Right lobe of liver (tissue), 6 donors: ENCODE measurements around the gene INPP5A. TPM values are rescaled to one million over a fixed set of nuclear protein-coding genes. Genes with fewer than 3 reads are reported as not detected.

Experiments used
- ATAC-seq, 4 donors: fragments of 200-7000 bp; cut with Tn5 transposase; one replicate each; pipeline ENCODE4 v1.9.1; 2020; ENCODE audit warnings: mild to moderate bottlenecking in 4 of 4, moderate library complexity in 4 of 4
- DNase-seq, 3 donors: peaks; one replicate each; pipeline ENCODE4 v3.0.0-alpha.2; 2020
- H3K27ac ChIP-seq, 3 donors: fragments of 200-600 bp; one replicate each; pipeline ENCODE4 v1.8.0; 2022
- H3K27me3 ChIP-seq, 2 donors: fragments of 200-600 bp; one replicate each; pipeline ENCODE4 v1.8.0; 2022
- H3K36me3 ChIP-seq, 4 donors: fragments of 200-600 bp; sonication (generic) in 1 of 4; one replicate each; pipeline versions ENCODE4 v1.5.1 to v1.8.0; 2017 to 2022; ENCODE audit warnings: control low read depth in 1 of 4
- H3K4me1 ChIP-seq, 4 donors: fragments of 200-600 bp; sonication (generic) in 1 of 4; one replicate each; pipeline versions ENCODE4 v1.5.1 to v1.8.0; 2017 to 2022; ENCODE audit warnings: control low read depth in 1 of 4
- H3K4me3 ChIP-seq, 3 donors: fragments of 200-600 bp; one replicate each; pipeline ENCODE4 v1.8.0; 2022
- H3K9me3 ChIP-seq, 4 donors: fragments of 200-600 bp; sonication (generic) in 1 of 4; one replicate each; pipeline versions ENCODE4 v1.5.1 to v1.8.0; 2017 to 2022; ENCODE audit warnings: control low read depth in 1 of 4
- POLR2A ChIP-seq: fragments of 450-650 bp; IDR thresholded peaks from one replicate; pipeline ENCODE4 v1.6.1; 2017; ENCODE audit warnings: antibody characterized with exemption, mild to moderate bottlenecking
- WGBS: methylation state at CpG from one replicate; pipeline ENCODE4 v1.1.6; 2018; ENCODE audit warnings: low coverage, low lambda C conversion rate; ENCODE audit not compliant: insufficient coverage; ENCODE audit errors: missing lambda C conversion rate; 5-methylcytosine and 5-hydroxymethylcytosine counted together
- intact Hi-C, 2 donors: fragments of 100-400 bp; cut with DNase I; formaldehyde crosslinking; loops; one replicate each; pipeline versions ENCODE4 v1.11.2 to v1.14.1; 2022
- total RNA-seq, 6 experiments: library from RNA; depleted of rRNA in 2 of 6; stranded (reverse); fragments of >200 nt in 2 of 6; fragmentation: NEBNext Ultra II Directional in 3 of 6; extraction: Animal tissue kit (Norgen Biotek cat#: 25700) in 3 of 6; gene quantifications; one replicate each; pipeline versions ENCODE4 v1.1.0 to v1.2.4, GENCODE V29; 2016 to 2023
- TF ChIP-seq, protein P1 (sequence below), 4 donors: fragments of 200-600 bp in 3 of 4; fragments of 450-650 bp in 1 of 4; IDR thresholded peaks; one replicate each; pipeline versions ENCODE4 v1.5.1 to v1.8.0; 2016 to 2022; ENCODE audit warnings: antibody characterized with exemption in 4 of 4, mild to moderate bottlenecking in 2 of 4
- donor health status: DM: no; HTN: yes; CAD: no.
- donor health status: DM: no; HTN: no; CAD: no.
- donor health status: DM: no; HTN: no; CAD: no.
- donor health status: DM: no; HTN: yes; CAD: no.
- donor health status: DM: no; HTN: yes; CAD: no.

The INPP5A gene
- total RNA-seq, 6 experiments from 2014 or later: 12.5 to 24.6 (median 16.9) TPM

- intact Hi-C loops: no loop called here
- WGBS: no CpG with 5 or more reads among the region's 11 CpGs
Observed at GRCh38 chr10:132799865-132800264, 262.3 kb downstream of the INPP5A start.

DNA sequence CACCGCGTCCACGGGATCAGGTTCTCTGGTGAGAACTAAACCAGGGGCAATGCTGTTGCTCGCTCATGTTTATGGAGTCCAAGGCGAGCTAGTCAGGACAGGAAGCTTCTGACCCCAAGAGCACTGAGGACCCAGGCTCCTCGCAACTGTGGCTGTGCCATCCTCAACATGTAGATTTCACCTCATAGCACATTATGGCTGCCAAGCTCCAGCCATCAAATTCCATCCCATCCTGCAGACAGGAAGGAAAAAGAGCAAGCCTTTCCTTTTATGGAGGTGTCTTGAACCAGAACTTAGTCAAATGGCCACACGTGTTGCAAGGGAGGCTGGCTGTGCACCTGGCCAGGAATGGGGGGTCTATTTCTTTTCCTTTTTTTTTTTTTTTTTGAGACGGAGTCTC lies 264.5 kb downstream of the INPP5A start:
- Histone ChIP-seq H3K27ac (no peak overlapping the region), H3K4me3 (no peak overlapping the region), H3K9me3 (no peaks in the 10 kb centered on the region), H3K27me3 (no peaks in the 10 kb centered on the region), H3K4me1 (no peaks in the 10 kb centered on the region), H3K36me3 (no peaks in the 10 kb centered on the region)
- no peak for TF ChIP-seq POLR2A
- TF ChIP-seq, protein P1, sequence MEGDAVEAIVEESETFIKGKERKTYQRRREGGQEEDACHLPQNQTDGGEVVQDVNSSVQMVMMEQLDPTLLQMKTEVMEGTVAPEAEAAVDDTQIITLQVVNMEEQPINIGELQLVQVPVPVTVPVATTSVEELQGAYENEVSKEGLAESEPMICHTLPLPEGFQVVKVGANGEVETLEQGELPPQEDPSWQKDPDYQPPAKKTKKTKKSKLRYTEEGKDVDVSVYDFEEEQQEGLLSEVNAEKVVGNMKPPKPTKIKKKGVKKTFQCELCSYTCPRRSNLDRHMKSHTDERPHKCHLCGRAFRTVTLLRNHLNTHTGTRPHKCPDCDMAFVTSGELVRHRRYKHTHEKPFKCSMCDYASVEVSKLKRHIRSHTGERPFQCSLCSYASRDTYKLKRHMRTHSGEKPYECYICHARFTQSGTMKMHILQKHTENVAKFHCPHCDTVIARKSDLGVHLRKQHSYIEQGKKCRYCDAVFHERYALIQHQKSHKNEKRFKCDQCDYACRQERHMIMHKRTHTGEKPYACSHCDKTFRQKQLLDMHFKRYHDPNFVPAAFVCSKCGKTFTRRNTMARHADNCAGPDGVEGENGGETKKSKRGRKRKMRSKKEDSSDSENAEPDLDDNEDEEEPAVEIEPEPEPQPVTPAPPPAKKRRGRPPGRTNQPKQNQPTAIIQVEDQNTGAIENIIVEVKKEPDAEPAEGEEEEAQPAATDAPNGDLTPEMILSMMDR (IDR thresholded peaks at IDR 0.05): no peak
- intact Hi-C loops: no loop called here
- 32% methylated on average over 3 of the region's 8 CpGs for WGBS
- DNase-seq: no peak
- no peak for ATAC-seq

More at GRCh38 chr10:132799865-132800264, 262.3 kb downstream of the INPP5A start:
- TF ChIP-seq POLR2A: no peak
- TF ChIP-seq, protein P1 (IDR thresholded peaks at IDR 0.05): no peak
- no peak for ATAC-seq
- Histone ChIP-seq H3K36me3 (no peaks in the 10 kb centered on the region), H3K4me1 (no peaks in the 10 kb centered on the region), H3K4me3 (no peak overlapping the region), H3K9me3 (no peaks in the 10 kb centered on the region), H3K27me3 (no peaks in the 10 kb centered on the region), H3K27ac (no peak overlapping the region)
- no peak for DNase-seq

DNA sequence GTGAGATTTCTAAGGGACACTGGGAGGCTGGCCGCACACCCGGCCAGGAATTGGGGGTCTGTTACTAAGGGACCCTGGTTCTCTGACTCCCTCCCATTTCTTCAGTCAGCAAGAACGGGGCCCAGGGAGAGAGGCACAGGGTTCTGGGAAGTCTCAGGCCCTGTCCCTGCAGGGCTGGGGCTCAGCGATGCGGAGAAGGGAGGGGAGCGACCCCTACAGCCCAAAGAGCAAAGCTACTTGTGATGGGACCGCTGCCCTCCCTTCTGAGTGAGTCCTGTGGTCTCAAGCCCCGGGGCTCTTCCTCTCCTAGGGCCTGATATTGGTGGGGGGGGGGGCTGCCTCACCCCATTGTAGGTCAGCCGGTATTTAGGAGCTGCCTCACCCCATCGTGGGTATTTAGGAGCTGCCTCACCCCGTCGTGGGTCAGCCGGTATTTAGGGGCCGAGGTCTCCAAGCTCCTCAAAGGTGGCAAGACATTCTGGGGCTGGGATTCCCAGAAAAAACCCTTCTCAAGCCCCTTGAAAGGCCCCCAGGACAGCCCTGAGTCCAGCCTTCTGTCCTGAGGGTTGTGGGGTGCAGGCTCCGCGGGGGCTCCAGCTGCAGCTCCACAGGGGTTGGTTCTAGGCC lies 265.2 kb downstream of the INPP5A start:
- Histone ChIP-seq H3K4me1 (no peaks in the 10 kb centered on the region), H3K4me3 (no peak overlapping the region), H3K36me3 (no peaks in the 10 kb centered on the region), H3K27ac (no peak overlapping the region), H3K9me3 (no peaks in the 10 kb centered on the region), H3K27me3 (no peaks in the 10 kb centered on the region)
- no peak for ATAC-seq
- 56% methylated on average over 5 of the region's 16 CpGs for WGBS
- DNase-seq: no peak
- intact Hi-C loops: no loop called here
- TF ChIP-seq POLR2A: no peak
- TF ChIP-seq, protein P1 (IDR thresholded peaks at IDR 0.05): no peak

DNA sequence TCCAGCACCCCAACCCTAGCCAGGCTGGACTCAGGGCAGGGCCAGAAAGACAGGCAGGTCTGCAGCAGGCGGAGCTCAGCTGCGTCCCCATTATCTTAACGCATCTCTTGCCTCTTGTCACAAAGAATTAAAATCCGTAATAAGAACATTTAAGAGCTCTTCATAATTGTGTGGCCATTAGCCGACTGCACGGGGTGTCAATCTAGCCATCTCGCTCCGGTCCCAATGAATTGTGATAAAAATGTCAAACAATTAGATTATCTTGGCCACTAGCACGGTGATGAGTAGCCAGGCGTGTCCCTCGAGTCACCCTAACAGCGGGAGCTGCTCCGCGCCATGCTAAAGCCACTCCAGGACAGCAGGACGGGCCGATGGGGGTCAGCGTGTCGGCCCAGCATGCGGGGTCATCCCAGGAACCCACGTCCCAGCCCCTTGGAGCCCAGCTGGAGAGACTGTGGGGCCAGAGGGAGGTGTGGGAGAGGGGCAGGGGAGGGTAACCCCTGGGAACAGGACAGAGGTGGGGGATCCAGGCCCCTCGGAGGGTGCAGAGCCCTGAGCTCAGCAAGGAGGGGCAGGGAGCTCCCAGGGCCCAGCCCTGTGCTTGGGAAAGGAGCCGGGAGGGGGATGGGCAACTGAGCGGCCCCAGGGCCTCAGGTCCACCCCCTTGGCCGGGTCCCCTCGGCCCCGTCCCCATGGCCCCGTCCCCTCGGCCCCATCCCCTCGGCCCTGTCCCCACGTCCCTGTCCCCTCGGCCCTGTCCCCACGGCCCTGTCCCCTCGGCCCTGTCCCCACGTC lies 266.0 kb downstream of the INPP5A start:
- no peaks in the 10 kb centered on the region for H3K36me3 ChIP-seq
- WGBS: 78% methylated on average over 14 of the region's 34 CpGs
- intact Hi-C loops: no loop called here
- no peak overlapping the region for H3K4me3 ChIP-seq
- peak in 1 of 4 donors; percentile 17 for ATAC-seq
- no peak for DNase-seq
- H3K4me1 ChIP-seq: no peaks in the 10 kb centered on the region
- H3K27me3 ChIP-seq: no peaks in the 10 kb centered on the region
- TF ChIP-seq POLR2A: no peak
- TF ChIP-seq, protein P1 (IDR thresholded peaks at IDR 0.05): no peak
- H3K9me3 ChIP-seq: no peaks in the 10 kb centered on the region
- H3K27ac ChIP-seq: no peak overlapping the region
